OCI-LY7 (cell line): ENCODE results near the gene STK33. TPM values are rescaled to one million over a fixed set of nuclear protein-coding genes. Genes with fewer than 3 reads are reported as not detected.

Source experiments
- BruUV-seq: library from RNA; stranded (reverse); fragments of 400-500 nt; replicated peaks from 2 replicates; lab custom pipeline; 2021; lab: Mats Ljungman, UMichigan
- CTCF ChIA-PET: fragments of 300-600 bp; sonication (Branson Sonifier 250); formaldehyde crosslinking; loops from one replicate; lab custom pipeline; 2022; ENCODE audit warnings: antibody characterized with exemption; ENCODE audit not compliant: unreplicated experiment; lab: Charles Lee
- POLR2A ChIA-PET: fragments of 300-600 bp; sonication (Branson Sonifier 250); formaldehyde crosslinking; loops from one replicate; lab custom pipeline; 2022; ENCODE audit warnings: antibody characterized with exemption; lab: Charles Lee
- DNase-seq: peaks from one replicate; pipeline ENCODE4 v3.0.0-alpha.2; 2015; ENCODE audit warnings: low spot score
- H2AFZ ChIP-seq: fragments of 200-600 bp; sonication (generic), shearing (Covaris generic); 2 replicates; pipeline ENCODE4 v1.6.1; 2014; ENCODE audit warnings: mild to moderate bottlenecking, antibody characterized with exemption, low read length, moderate library complexity
- H3K27ac ChIP-seq: fragments of 200-600 bp; sonication (generic); 2 replicates; pipeline ENCODE4 v1.5.1; 2014; ENCODE audit warnings: mixed run types, low read depth, mild to moderate bottlenecking, moderate library complexity, low read length, inconsistent platforms; ENCODE audit not compliant: poor library complexity, severe bottlenecking
- H3K36me3 ChIP-seq: fragments of 200-600 bp; sonication (generic); 2 replicates; pipeline ENCODE4 v1.6.1; 2014; ENCODE audit warnings: mild to moderate bottlenecking, antibody characterized with exemption, low read length, moderate library complexity, mixed read lengths; ENCODE audit not compliant: insufficient read depth
- H3K4me1 ChIP-seq: fragments of 200-600 bp; sonication (generic); 2 replicates; pipeline ENCODE4 v1.5.1; 2014; ENCODE audit warnings: mild to moderate bottlenecking, low read length; ENCODE audit not compliant: insufficient read depth, poor library complexity, severe bottlenecking
- H3K4me2 ChIP-seq: fragments of 200-600 bp; sonication (generic); 2 replicates; pipeline ENCODE4 v1.6.1; 2014; ENCODE audit warnings: mild to moderate bottlenecking, low read length
- H3K4me3 ChIP-seq: fragments of 200-600 bp; sonication (generic); 2 replicates; pipeline ENCODE4 v1.5.1; 2014; ENCODE audit warnings: mild to moderate bottlenecking, low read depth, low read length; ENCODE audit not compliant: poor library complexity, severe bottlenecking
- H3K79me2 ChIP-seq: fragments of 200-600 bp; sonication (generic); 2 replicates; pipeline ENCODE4 v1.6.1; 2016; ENCODE audit warnings: low read depth, mild to moderate bottlenecking, low read length, moderate library complexity, mixed read lengths; ENCODE audit not compliant: insufficient read depth
- H3K9me2 ChIP-seq: fragments of 200-600 bp; sonication (generic); 2 replicates; pipeline ENCODE4 v1.6.1; 2016; ENCODE audit warnings: mild to moderate bottlenecking, low read length, mixed read lengths; ENCODE audit not compliant: insufficient read depth
- H3K9me3 ChIP-seq: fragments of 200-600 bp; sonication (generic); 2 replicates; pipeline ENCODE4 v1.6.1; 2014; ENCODE audit warnings: mild to moderate bottlenecking, mixed run types, low read length, mixed read lengths
- H4K20me1 ChIP-seq: fragments of 200-600 bp; sonication (generic); 2 replicates; pipeline ENCODE4 v1.6.1; 2014; ENCODE audit warnings: mild to moderate bottlenecking, antibody characterized with exemption, low read length, moderate library complexity, mixed read lengths; ENCODE audit not compliant: insufficient read depth
- CTCF ChIP-seq: fragments of 200-600 bp; sonication (generic); conservative IDR thresholded peaks from 2 replicates; pipeline ENCODE4 v1.5.1; 2014; ENCODE audit warnings: mild to moderate bottlenecking, antibody characterized with exemption, low read length, moderate library complexity, mixed read lengths
- EZH2phosphoT487 ChIP-seq: fragments of 200-600 bp; sonication (generic); IDR thresholded peaks from 2 replicates; pipeline ENCODE4 v1.6.1; 2018; ENCODE audit warnings: low read depth, borderline replicate concordance, mild to moderate bottlenecking, mixed run types, antibody characterized with exemption, low read length, moderate library complexity, mixed read lengths
- intact Hi-C: fragments of 100-400 bp; cut with micrococcal nuclease; formaldehyde crosslinking; loops from one replicate; pipeline ENCODE4 v1.10.0; 2022; ENCODE audit not compliant: unreplicated experiment
- total RNA-seq, 2 experiments: library from RNA; depleted of rRNA in 1 of 2; stranded (reverse); fragments of >200 nt in 1 of 2; shearing (Covaris generic) in 1 of 2; gene quantifications; 2 replicates each; pipeline ENCODE4 v1.2.3, GENCODE V29; 2014 to 2022

The STK33 gene
- total RNA-seq, 2 experiments from 2014 or later, result 0.73 TPM; not detected in 1

DNA sequence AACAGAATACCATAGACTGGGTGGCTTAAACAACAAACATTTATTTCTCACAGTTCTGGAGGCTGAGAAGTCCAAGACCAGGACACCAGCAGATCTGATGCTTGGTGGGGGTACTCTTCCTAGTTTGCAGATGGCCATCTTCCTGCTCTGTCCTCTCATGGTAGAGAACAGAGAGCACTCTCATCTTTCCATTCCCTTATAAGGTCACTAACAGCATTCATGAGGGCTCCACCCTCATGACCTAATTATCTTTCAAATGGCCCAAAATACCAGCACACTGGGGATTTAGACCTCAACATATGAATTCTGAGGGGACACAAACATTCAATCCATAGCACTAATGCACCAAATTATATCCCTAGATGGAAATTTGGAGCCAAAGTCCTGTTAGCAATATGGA lies 6.1 kb downstream of the STK33 start:
- CTCF ChIA-PET, result no interaction called here
- TF ChIP-seq CTCF (no peak), EZH2phosphoT487 (no peak)
- Histone ChIP-seq H2AFZ (no peak overlapping the region), H3K9me3 (no peaks in the 10 kb centered on the region), H3K4me1 (no peaks in the 10 kb centered on the region), H3K4me2 (no peak overlapping the region), H3K4me3 (no peak overlapping the region), H3K36me3 (no peaks in the 10 kb centered on the region), H4K20me1 (no peaks in the 10 kb centered on the region), H3K79me2 (no peaks in the 10 kb centered on the region), H3K9me2 (no peaks in the 10 kb centered on the region), H3K27ac (no peak overlapping the region)
- no peak for DNase-seq
- no TSS peak for BruUV-seq
- intact Hi-C loops, result no loop called here
- POLR2A ChIA-PET, result interaction anchor here (0.5 kb wide), 1 partner anchor 1669 kb away, joined by 3 read pairs; no protein-coding TSS in a partner anchor

DNA sequence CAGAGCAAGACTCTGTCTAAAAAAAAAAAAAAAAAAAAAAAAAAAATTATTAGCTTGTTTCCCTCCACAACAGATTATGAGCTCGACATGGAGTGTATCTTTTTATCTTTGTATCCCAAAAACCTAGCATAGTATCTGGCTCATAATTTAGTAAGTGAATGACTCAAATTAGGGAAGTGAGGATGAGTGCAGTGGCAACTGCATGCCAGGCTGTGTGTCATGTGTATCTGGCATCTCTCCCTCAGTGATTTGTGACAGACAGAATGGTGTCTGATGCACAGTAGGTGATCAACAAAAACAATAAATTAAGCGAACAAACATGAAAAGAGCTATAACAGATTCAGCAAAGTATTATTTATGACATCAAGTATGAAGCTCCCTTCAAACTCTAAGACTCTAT lies 7.2 kb downstream of the STK33 start:
- no peaks in the 10 kb centered on the region for H4K20me1 ChIP-seq
- intact Hi-C loops, result no loop called here
- no peak overlapping the region for H3K4me3 ChIP-seq
- no peak for DNase-seq
- H3K9me3 ChIP-seq, result no peaks in the 10 kb centered on the region
- ChIA-PET CTCF (no interaction called here), POLR2A (interaction anchor here (0.6 to 0.7 kb wide), 2 partner anchors 10 to 36 kb away, joined by 3 to 13 read pairs; no protein-coding TSS in a partner anchor)
- no peaks in the 10 kb centered on the region for H3K79me2 ChIP-seq
- H3K4me2 ChIP-seq, result no peak overlapping the region
- H2AFZ ChIP-seq, result no peak overlapping the region
- TF ChIP-seq CTCF, result no peak
- no peak for TF ChIP-seq EZH2phosphoT487
- no peak overlapping the region for H3K27ac ChIP-seq
- no peaks in the 10 kb centered on the region for H3K36me3 ChIP-seq
- BruUV-seq, result no TSS peak
- no peaks in the 10 kb centered on the region for H3K9me2 ChIP-seq
- no peaks in the 10 kb centered on the region for H3K4me1 ChIP-seq

GRCh38 chr11:8586184-8586583 lies 7.8 kb downstream of the STK33 start:
- DNase-seq, result no peak
- no peak overlapping the region for H3K4me2 ChIP-seq
- H3K9me2 ChIP-seq, result no peaks in the 10 kb centered on the region
- H3K9me3 ChIP-seq, result no peaks in the 10 kb centered on the region
- no peaks in the 10 kb centered on the region for H3K36me3 ChIP-seq
- no peak overlapping the region for H3K27ac ChIP-seq
- intact Hi-C loops, result no loop called here
- no peaks in the 10 kb centered on the region for H3K79me2 ChIP-seq
- H2AFZ ChIP-seq, result no peak overlapping the region
- H3K4me3 ChIP-seq, result no peak overlapping the region
- no peaks in the 10 kb centered on the region for H4K20me1 ChIP-seq
- ChIA-PET CTCF (no interaction called here), POLR2A (interaction anchor here (0.6 kb wide), 1 partner anchor 10 kb away, joined by 13 read pairs; no protein-coding TSS in a partner anchor)
- no TSS peak for BruUV-seq
- H3K4me1 ChIP-seq, result no peaks in the 10 kb centered on the region
- no peak for TF ChIP-seq CTCF
- no peak for TF ChIP-seq EZH2phosphoT487
